HepG2 (cell line): ENCODE results near the gene CHIC2. TPM values are rescaled to one million over a fixed set of nuclear protein-coding genes. Genes with fewer than 3 reads are reported as not detected.

Source experiments
- CCDC6 ChIP-seq: sonication (generic); formaldehyde crosslinking; IDR thresholded peaks from 2 replicates; pipeline ENCODE4 v1.8.1; 2022; ENCODE audit warnings: mild to moderate bottlenecking, missing genetic modification reagents, moderate library complexity
- PLRG1 ChIP-seq: fragments of 450-650 bp; conservative IDR thresholded peaks from 2 replicates; pipeline ENCODE4 v1.6.1; 2016
- YEATS2 ChIP-seq: sonication (generic); formaldehyde crosslinking; IDR thresholded peaks from 2 replicates; pipeline ENCODE4 v1.4.0; 2020; ENCODE audit warnings: missing genetic modification reagents, borderline replicate concordance
- ZNF441 ChIP-seq: sonication (generic); formaldehyde crosslinking; IDR thresholded peaks from 2 replicates; pipeline ENCODE4 v1.7.0; 2021; ENCODE audit warnings: missing genetic modification reagents, borderline replicate concordance
- ZNF530 ChIP-seq: sonication (generic); formaldehyde crosslinking; IDR thresholded peaks from 2 replicates; pipeline ENCODE4 v1.5.0; 2020; ENCODE audit warnings: low read depth, mild to moderate bottlenecking, missing genetic modification reagents
- ZNF780A ChIP-seq: sonication (generic); formaldehyde crosslinking; IDR thresholded peaks from 2 replicates; pipeline ENCODE4 v1.8.0; 2022; ENCODE audit warnings: mild to moderate bottlenecking, missing genetic modification reagents, moderate library complexity
- polyA plus RNA-seq, 8 experiments: library from polyadenylated mRNA; depleted of rRNA in 3 of 8; stranded (reverse) in 7 of 8; unstranded in 1 of 8; fragments of >200 nt; fragmentation: Illumina TruSeq in 4 of 8; extraction: Trizol in 4 of 8; gene quantifications; 2 replicates each; pipeline versions ENCODE4 v1.2.1 to v1.2.3, GENCODE V29; 2011 to 2016; ENCODE audit warnings: low read depth in 4 of 8, missing spikeins in 1 of 8, mixed read lengths in 1 of 8; ENCODE audit not compliant: insufficient read depth in 1 of 8
- total RNA-seq, 5 experiments: library from RNA; depleted of rRNA; stranded (reverse); fragments of >200 nt; fragmentation: Illumina TruSeq; extraction: Trizol; gene quantifications; 2 replicates each; pipeline ENCODE4 v1.2.3, GENCODE V29; 2016; ENCODE audit warnings: low read depth in 1 of 5
- TF ChIP-seq, protein P1 (sequence below): sonication (generic); formaldehyde crosslinking; IDR thresholded peaks from 2 replicates; pipeline ENCODE4 v1.9.0; 2022; ENCODE audit warnings: low read depth, missing genetic modification reagents
- TF ChIP-seq, protein P2 (sequence below): sonication (generic); formaldehyde crosslinking; IDR thresholded peaks from 2 replicates; pipeline ENCODE4 v1.5.0; 2020; ENCODE audit warnings: missing genetic modification reagents
- TF ChIP-seq, protein P3 (sequence below): sonication (generic); formaldehyde crosslinking; IDR thresholded peaks from 2 replicates; pipeline ENCODE4 v1.4.0; 2020; ENCODE audit warnings: missing genetic modification reagents
- TF ChIP-seq, protein P4 (sequence below): sonication (generic); formaldehyde crosslinking; IDR thresholded peaks from 2 replicates; pipeline ENCODE4 v1.4.0; 2020; ENCODE audit warnings: missing genetic modification reagents, borderline replicate concordance
- TF ChIP-seq, protein P5 (sequence below): sonication (generic); formaldehyde crosslinking; IDR thresholded peaks from 2 replicates; pipeline ENCODE4 v1.5.1; 2020; ENCODE audit warnings: mild to moderate bottlenecking, missing genetic modification reagents, moderate library complexity

Gene CHIC2
- total and polyA plus RNA-seq, 2 of the 13 experiments (the other 11 are each of a cell fraction or from before 2014, with no cell fraction given), result 10.0 to 17.2 TPM

DNA sequence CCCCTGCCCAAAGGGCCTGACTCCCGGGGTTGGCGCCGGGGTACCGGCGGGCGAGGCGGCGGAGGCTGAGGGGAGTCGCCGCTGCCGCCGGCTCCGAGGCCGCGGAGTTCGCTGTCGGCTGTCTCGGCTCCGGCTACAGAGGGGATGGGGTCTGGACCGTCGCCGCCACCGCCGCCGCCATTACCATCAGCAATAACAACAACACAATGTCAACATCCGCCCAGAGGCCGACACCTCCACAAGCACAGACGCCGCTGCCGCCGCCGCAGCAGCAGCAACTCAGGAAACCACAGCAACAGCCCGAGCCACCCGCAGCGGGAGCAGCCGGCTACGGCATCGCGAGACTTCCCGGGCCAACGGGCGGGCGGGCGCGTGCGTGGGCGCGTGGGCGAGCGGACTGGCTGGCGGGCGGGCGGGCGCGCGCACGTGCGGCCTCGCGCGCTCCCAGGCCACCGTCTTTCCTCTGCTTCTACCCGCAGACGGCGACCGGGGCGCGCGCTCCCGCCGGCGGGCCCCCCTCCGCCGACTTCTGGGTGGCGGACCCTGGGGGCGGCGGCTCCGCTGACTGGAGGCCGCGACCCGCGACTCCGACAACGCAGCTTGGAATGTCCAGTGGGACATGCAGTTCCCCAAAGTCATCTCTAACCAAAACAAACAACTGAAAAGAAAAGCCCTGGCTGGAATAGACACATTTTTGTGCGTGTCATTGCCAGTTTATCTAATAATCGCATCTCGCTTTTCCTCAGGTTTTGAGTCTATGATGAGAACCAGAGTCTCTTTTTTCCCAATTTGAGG, at the start of gene CHIC2 (continued):
- TF ChIP-seq, protein P1, sequence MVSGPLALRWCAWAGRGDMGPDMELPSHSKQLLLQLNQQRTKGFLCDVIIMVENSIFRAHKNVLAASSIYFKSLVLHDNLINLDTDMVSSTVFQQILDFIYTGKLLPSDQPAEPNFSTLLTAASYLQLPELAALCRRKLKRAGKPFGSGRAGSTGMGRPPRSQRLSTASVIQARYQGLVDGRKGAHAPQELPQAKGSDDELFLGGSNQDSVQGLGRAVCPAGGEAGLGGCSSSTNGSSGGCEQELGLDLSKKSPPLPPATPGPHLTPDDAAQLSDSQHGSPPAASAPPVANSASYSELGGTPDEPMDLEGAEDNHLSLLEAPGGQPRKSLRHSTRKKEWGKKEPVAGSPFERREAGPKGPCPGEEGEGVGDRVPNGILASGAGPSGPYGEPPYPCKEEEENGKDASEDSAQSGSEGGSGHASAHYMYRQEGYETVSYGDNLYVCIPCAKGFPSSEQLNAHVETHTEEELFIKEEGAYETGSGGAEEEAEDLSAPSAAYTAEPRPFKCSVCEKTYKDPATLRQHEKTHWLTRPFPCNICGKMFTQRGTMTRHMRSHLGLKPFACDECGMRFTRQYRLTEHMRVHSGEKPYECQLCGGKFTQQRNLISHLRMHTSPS (CRISPR knock-in tag), result no peak
- no peak for TF ChIP-seq ZNF530 (CRISPR knock-in tag)
- TF ChIP-seq CCDC6 (CRISPR knock-in tag), result peak; percentile 75
- TF ChIP-seq, protein P2, sequence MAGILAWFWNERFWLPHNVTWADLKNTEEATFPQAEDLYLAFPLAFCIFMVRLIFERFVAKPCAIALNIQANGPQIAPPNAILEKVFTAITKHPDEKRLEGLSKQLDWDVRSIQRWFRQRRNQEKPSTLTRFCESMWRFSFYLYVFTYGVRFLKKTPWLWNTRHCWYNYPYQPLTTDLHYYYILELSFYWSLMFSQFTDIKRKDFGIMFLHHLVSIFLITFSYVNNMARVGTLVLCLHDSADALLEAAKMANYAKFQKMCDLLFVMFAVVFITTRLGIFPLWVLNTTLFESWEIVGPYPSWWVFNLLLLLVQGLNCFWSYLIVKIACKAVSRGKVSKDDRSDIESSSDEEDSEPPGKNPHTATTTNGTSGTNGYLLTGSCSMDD (CRISPR knock-in tag), result no peak
- peak; percentile 66; the same call in 1 of the 2 replicates for TF ChIP-seq ZNF441 (CRISPR knock-in tag)
- no peak for TF ChIP-seq ZNF780A (CRISPR knock-in tag)
- TF ChIP-seq, protein P3, sequence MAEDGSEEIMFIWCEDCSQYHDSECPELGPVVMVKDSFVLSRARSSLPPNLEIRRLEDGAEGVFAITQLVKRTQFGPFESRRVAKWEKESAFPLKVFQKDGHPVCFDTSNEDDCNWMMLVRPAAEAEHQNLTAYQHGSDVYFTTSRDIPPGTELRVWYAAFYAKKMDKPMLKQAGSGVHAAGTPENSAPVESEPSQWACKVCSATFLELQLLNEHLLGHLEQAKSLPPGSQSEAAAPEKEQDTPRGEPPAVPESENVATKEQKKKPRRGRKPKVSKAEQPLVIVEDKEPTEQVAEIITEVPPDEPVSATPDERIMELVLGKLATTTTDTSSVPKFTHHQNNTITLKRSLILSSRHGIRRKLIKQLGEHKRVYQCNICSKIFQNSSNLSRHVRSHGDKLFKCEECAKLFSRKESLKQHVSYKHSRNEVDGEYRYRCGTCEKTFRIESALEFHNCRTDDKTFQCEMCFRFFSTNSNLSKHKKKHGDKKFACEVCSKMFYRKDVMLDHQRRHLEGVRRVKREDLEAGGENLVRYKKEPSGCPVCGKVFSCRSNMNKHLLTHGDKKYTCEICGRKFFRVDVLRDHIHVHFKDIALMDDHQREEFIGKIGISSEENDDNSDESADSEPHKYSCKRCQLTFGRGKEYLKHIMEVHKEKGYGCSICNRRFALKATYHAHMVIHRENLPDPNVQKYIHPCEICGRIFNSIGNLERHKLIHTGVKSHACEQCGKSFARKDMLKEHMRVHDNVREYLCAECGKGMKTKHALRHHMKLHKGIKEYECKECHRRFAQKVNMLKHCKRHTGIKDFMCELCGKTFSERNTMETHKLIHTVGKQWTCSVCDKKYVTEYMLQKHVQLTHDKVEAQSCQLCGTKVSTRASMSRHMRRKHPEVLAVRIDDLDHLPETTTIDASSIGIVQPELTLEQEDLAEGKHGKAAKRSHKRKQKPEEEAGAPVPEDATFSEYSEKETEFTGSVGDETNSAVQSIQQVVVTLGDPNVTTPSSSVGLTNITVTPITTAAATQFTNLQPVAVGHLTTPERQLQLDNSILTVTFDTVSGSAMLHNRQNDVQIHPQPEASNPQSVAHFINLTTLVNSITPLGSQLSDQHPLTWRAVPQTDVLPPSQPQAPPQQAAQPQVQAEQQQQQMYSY (CRISPR knock-in tag), result no peak
- TF ChIP-seq, protein P4, sequence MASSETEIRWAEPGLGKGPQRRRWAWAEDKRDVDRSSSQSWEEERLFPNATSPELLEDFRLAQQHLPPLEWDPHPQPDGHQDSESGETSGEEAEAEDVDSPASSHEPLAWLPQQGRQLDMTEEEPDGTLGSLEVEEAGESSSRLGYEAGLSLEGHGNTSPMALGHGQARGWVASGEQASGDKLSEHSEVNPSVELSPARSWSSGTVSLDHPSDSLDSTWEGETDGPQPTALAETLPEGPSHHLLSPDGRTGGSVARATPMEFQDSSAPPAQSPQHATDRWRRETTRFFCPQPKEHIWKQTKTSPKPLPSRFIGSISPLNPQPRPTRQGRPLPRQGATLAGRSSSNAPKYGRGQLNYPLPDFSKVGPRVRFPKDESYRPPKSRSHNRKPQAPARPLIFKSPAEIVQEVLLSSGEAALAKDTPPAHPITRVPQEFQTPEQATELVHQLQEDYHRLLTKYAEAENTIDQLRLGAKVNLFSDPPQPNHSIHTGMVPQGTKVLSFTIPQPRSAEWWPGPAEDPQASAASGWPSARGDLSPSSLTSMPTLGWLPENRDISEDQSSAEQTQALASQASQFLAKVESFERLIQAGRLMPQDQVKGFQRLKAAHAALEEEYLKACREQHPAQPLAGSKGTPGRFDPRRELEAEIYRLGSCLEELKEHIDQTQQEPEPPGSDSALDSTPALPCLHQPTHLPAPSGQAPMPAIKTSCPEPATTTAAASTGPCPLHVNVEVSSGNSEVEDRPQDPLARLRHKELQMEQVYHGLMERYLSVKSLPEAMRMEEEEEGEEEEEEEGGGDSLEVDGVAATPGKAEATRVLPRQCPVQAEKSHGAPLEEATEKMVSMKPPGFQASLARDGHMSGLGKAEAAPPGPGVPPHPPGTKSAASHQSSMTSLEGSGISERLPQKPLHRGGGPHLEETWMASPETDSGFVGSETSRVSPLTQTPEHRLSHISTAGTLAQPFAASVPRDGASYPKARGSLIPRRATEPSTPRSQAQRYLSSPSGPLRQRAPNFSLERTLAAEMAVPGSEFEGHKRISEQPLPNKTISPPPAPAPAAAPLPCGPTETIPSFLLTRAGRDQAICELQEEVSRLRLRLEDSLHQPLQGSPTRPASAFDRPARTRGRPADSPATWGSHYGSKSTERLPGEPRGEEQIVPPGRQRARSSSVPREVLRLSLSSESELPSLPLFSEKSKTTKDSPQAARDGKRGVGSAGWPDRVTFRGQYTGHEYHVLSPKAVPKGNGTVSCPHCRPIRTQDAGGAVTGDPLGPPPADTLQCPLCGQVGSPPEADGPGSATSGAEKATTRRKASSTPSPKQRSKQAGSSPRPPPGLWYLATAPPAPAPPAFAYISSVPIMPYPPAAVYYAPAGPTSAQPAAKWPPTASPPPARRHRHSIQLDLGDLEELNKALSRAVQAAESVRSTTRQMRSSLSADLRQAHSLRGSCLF (CRISPR knock-in tag), result no peak
- TF ChIP-seq, protein P5, sequence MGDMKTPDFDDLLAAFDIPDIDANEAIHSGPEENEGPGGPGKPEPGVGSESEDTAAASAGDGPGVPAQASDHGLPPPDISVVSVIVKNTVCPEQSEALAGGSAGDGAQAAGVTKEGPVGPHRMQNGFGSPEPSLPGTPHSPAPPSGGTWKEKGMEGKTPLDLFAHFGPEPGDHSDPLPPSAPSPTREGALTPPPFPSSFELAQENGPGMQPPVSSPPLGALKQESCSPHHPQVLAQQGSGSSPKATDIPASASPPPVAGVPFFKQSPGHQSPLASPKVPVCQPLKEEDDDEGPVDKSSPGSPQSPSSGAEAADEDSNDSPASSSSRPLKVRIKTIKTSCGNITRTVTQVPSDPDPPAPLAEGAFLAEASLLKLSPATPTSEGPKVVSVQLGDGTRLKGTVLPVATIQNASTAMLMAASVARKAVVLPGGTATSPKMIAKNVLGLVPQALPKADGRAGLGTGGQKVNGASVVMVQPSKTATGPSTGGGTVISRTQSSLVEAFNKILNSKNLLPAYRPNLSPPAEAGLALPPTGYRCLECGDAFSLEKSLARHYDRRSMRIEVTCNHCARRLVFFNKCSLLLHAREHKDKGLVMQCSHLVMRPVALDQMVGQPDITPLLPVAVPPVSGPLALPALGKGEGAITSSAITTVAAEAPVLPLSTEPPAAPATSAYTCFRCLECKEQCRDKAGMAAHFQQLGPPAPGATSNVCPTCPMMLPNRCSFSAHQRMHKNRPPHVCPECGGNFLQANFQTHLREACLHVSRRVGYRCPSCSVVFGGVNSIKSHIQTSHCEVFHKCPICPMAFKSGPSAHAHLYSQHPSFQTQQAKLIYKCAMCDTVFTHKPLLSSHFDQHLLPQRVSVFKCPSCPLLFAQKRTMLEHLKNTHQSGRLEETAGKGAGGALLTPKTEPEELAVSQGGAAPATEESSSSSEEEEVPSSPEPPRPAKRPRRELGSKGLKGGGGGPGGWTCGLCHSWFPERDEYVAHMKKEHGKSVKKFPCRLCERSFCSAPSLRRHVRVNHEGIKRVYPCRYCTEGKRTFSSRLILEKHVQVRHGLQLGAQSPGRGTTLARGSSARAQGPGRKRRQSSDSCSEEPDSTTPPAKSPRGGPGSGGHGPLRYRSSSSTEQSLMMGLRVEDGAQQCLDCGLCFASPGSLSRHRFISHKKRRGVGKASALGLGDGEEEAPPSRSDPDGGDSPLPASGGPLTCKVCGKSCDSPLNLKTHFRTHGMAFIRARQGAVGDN (CRISPR knock-in tag), result peak; percentile 79
- no peak for TF ChIP-seq PLRG1
- TF ChIP-seq YEATS2 (CRISPR knock-in tag), result peak; percentile 68; the same call in 1 of the 2 replicates
